K562 (cell line): Measurements from ENCODE around the gene PACRG. TPM values are rescaled to one million over a fixed set of nuclear protein-coding genes. Genes with fewer than 3 reads are reported as not detected.

Experiments
- ATAC-seq: fragments of 200-7000 bp; cut with Tn5 transposase; 3 replicates; pipeline ENCODE4 v1.9.1; 2020; ENCODE audit warnings: moderate library complexity
- BruUV-seq: library from RNA; stranded (reverse); fragments of 400-500 nt; replicated peaks from 2 replicates; lab custom pipeline; 2021; lab: Mats Ljungman, UMichigan
- CTCF ChIA-PET: fragments of 300-600 bp; formaldehyde crosslinking; extraction: SDS; loops from one replicate; lab custom pipeline; 2021; ENCODE audit warnings: low intra/inter-chr PET ratio; lab: Yijun Ruan, JAX
- POLR2A ChIA-PET: fragments of 300-600, 350-650 bp; sonication (Branson Sonifier 250); formaldehyde crosslinking; extraction: SDS; loops from one replicate; lab custom pipeline; 2021; ENCODE audit warnings: antibody characterized with exemption, inconsistent platforms; lab: Yijun Ruan, JAX
- DNase-seq, 4 experiments: peaks; one replicate each; pipeline versions ENCODE4 v3.0.0 to v3.0.0-alpha.2; 2011 to 2018; ENCODE audit warnings: low spot score in 3 of 4, mixed read lengths in 3 of 4; ENCODE audit errors: extremely low read depth in 1 of 4
- FAIRE-seq: peaks from 2 replicates; lab custom pipeline; 2011; peaks lifted over from hg19 to GRCh38; lab: Jason Lieb, UNC
- H2AFZ ChIP-seq: 2 replicates; pipeline ENCODE4 v1.6.0; 2011; ENCODE audit warnings: low read depth, low read length, control low read depth, inconsistent platforms
- H3K27ac ChIP-seq: fragments of 200-600 bp; 3 replicates; pipeline ENCODE4 v1.8.0; 2011; ENCODE audit warnings: low read depth, mild to moderate bottlenecking, control low read depth, inconsistent platforms, low read length, moderate library complexity, mixed read lengths; ENCODE audit errors: extremely low read depth
- H3K27me3 ChIP-seq, 2 experiments: fragments of 300-600 bp in 1 of 2; 2 replicates in 1 of 2; 3 replicates in 1 of 2; pipeline versions ENCODE4 v1.6.0 to v1.8.0; 2011; ENCODE audit warnings: inconsistent platforms in 2 of 2, low read length in 2 of 2, mild to moderate bottlenecking in 1 of 2, mixed read lengths in 1 of 2, moderate library complexity in 1 of 2; ENCODE audit not compliant: control insufficient read depth in 2 of 2, insufficient read depth in 2 of 2
- H3K36me3 ChIP-seq: fragments of 300-600 bp; 3 replicates; pipeline ENCODE4 v1.8.0; 2011; ENCODE audit warnings: mild to moderate bottlenecking, low read length, inconsistent platforms; ENCODE audit not compliant: control insufficient read depth, insufficient read depth
- H3K4me1 ChIP-seq, 2 experiments: fragments of 200-600 bp in 1 of 2; replicated peaks in 1 of 2; 2 replicates in 1 of 2; 3 replicates in 1 of 2; pipeline versions ENCODE4 v1.5.1 to v1.8.0; 2011; ENCODE audit warnings: inconsistent platforms in 2 of 2, low read length in 2 of 2, mild to moderate bottlenecking in 1 of 2, mixed read lengths in 1 of 2, moderate library complexity in 1 of 2; ENCODE audit not compliant: control insufficient read depth in 2 of 2, insufficient read depth in 2 of 2
- H3K4me2 ChIP-seq: 2 replicates; pipeline ENCODE4 v1.6.1; 2011; ENCODE audit warnings: low read length, control low read depth, inconsistent platforms, mixed read lengths; ENCODE audit not compliant: insufficient read depth
- H3K4me3 ChIP-seq: fragments of 200-600 bp; sonication (generic), shearing (Covaris generic); 2 replicates; pipeline ENCODE4 v1.5.1; 2016; ENCODE audit warnings: control low read depth, inconsistent platforms
- H3K79me2 ChIP-seq: fragments of 200-600 bp; 3 replicates; pipeline ENCODE4 v1.8.0; 2011; ENCODE audit warnings: low read length, inconsistent platforms; ENCODE audit not compliant: control insufficient read depth, insufficient read depth
- H3K9ac ChIP-seq, 2 experiments: 2 replicates each; pipeline versions ENCODE4 v1.6.0 to v1.6.1; 2011; ENCODE audit warnings: low read depth in 2 of 2, low read length in 2 of 2, control low read depth in 1 of 2, inconsistent platforms in 1 of 2, mild to moderate bottlenecking in 1 of 2, mixed read lengths in 1 of 2; ENCODE audit not compliant: insufficient read depth in 1 of 2
- H3K9me1 ChIP-seq: one replicate; pipeline ENCODE4 v1.6.0; 2011; ENCODE audit warnings: inconsistent platforms, mild to moderate bottlenecking, low read length, moderate library complexity; ENCODE audit not compliant: control insufficient read depth, insufficient read depth
- H3K9me3 ChIP-seq: replicated peaks from 2 replicates; pipeline ENCODE4 v1.5.1; 2011; ENCODE audit warnings: low read depth, low read length, inconsistent platforms; ENCODE audit not compliant: control insufficient read depth, insufficient read depth
- H4K20me1 ChIP-seq: replicated peaks from 2 replicates; pipeline ENCODE4 v1.6.1; 2011; ENCODE audit warnings: low read length, inconsistent platforms, mixed read lengths; ENCODE audit not compliant: control insufficient read depth, insufficient read depth
- BCL6 ChIP-seq: fragments of 250-450 bp; sonication (Bioruptor Pico); IDR thresholded peaks from 2 replicates; pipeline ENCODE4 v1.4.0; 2020
- CHD4 ChIP-seq: fragments of 200-600 bp; sonication (generic); IDR thresholded peaks from 3 replicates; pipeline ENCODE4 v1.6.1; 2012; ENCODE audit warnings: low read depth, mild to moderate bottlenecking, mixed read lengths, low read length, inconsistent platforms; ENCODE audit not compliant: insufficient read depth, insufficient replicate concordance, poor library complexity, severe bottlenecking
- CTCFL ChIP-seq: IDR thresholded peaks from 2 replicates; pipeline ENCODE4 v1.6.1; 2011; ENCODE audit warnings: borderline replicate concordance, low read depth, mild to moderate bottlenecking, moderate library complexity, low read length; ENCODE audit not compliant: insufficient read depth, poor library complexity, severe bottlenecking
- DDX20 ChIP-seq: fragments of 450-650 bp; IDR thresholded peaks from 2 replicates; pipeline ENCODE4 v1.6.1; 2016; ENCODE audit warnings: missing genetic modification characterization, low read depth, mild to moderate bottlenecking, missing compliant biosample characterization, moderate library complexity
- DPF2 ChIP-seq: fragments of 450-650 bp; IDR thresholded peaks from 2 replicates; pipeline ENCODE4 v1.6.1; 2016
- E2F1 ChIP-seq: sonication (generic); formaldehyde crosslinking; IDR thresholded peaks from 2 replicates; pipeline ENCODE4 v1.8.1; 2023; ENCODE audit warnings: mild to moderate bottlenecking, missing genetic modification reagents, moderate library complexity
- ERF ChIP-seq: fragments of 450-650 bp; formaldehyde crosslinking; IDR thresholded peaks from 2 replicates; pipeline ENCODE4 v1.4.0; 2020; ENCODE audit warnings: mild to moderate bottlenecking, mixed read lengths
- GTF2E2 ChIP-seq: fragments of 200-800 bp; sonication (Bioruptor generic); IDR thresholded peaks from 2 replicates; pipeline ENCODE4 v1.6.1; 2016; ENCODE audit warnings: missing genetic modification characterization, missing compliant biosample characterization
- IRF9 ChIP-seq: fragments of 450-650 bp; IDR thresholded peaks from 2 replicates; pipeline ENCODE4 v1.6.1; 2016; ENCODE audit warnings: missing biosample characterization, missing genetic modification characterization
- JUNB ChIP-seq: fragments of 450-650 bp; formaldehyde crosslinking; conservative IDR thresholded peaks from 2 replicates; pipeline ENCODE4 v1.4.0; 2020; ENCODE audit warnings: mild to moderate bottlenecking
- KLF1 ChIP-seq: fragments of 450-650 bp; IDR thresholded peaks from 2 replicates; pipeline ENCODE4 v1.6.1; 2016; ENCODE audit warnings: missing genetic modification characterization, missing compliant biosample characterization
- MEIS2 ChIP-seq: fragments of 450-650 bp; IDR thresholded peaks from 2 replicates; pipeline ENCODE4 v1.6.1; 2014; ENCODE audit warnings: mild to moderate bottlenecking; ENCODE audit not compliant: partially characterized antibody
- RBM14 ChIP-seq: fragments of 200-400 bp; formaldehyde crosslinking; IDR thresholded peaks from 2 replicates; pipeline ENCODE4 v1.6.1; 2018; ENCODE audit warnings: low read depth, mild to moderate bottlenecking, low read length, moderate library complexity, borderline replicate concordance; ENCODE audit not compliant: insufficient read depth
- ZBTB34 ChIP-seq: fragments of 250-450 bp; sonication (Bioruptor Pico); IDR thresholded peaks from 2 replicates; pipeline ENCODE4 v1.8.0; 2021; ENCODE audit warnings: mild to moderate bottlenecking, moderate library complexity
- WGBS: fragments of 100-300 bp; shearing (Covaris generic); methylation state at CpG from one replicate; pipeline ENCODE4 v1.1.6; 2016; ENCODE audit warnings: low coverage, mixed read lengths; ENCODE audit not compliant: insufficient coverage; ENCODE audit errors: missing lambda C conversion rate; 5-methylcytosine and 5-hydroxymethylcytosine counted together
- in situ Hi-C: fragments of 300-500 bp; cut with MboI; formaldehyde crosslinking; loops from 4 replicates; pipeline ENCODE4 v1.15.0; 2018; ENCODE audit warnings: inconsistent platforms, mixed read lengths
- intact Hi-C: fragments of 100-400 bp; cut with micrococcal nuclease; formaldehyde crosslinking; loops from 2 replicates; pipeline ENCODE4 v1.14.2; 2022
- polyA plus RNA-seq, 8 experiments: library from polyadenylated mRNA; depleted of rRNA in 4 of 8; stranded (reverse) in 5 of 8; unstranded in 3 of 8; fragments of >200 nt; fragmentation: Nextera tagmentation in 2 of 8; fragmentation: Illumina TruSeq in 1 of 8; extraction: Ambion mirVana in 2 of 8; extraction: Trizol in 1 of 8; gene quantifications; 2 replicates each; pipeline versions ENCODE4 v1.2.1 to v1.2.3, GENCODE V29; 2011 to 2014; ENCODE audit warnings: inconsistent platforms in 1 of 8, missing spikeins in 1 of 8
- total RNA-seq, 7 experiments: library from RNA; depleted of rRNA in 6 of 7; stranded (reverse); fragments of >200 nt in 6 of 7; fragmentation: Illumina TruSeq in 2 of 7; extraction: Trizol in 2 of 7; gene quantifications; 2 replicates each; pipeline versions ENCODE4 v1.2.1 to v1.2.3, GENCODE V29; 2011 to 2021; ENCODE audit warnings: low replicate concordance in 1 of 7

The PACRG gene
- total and polyA plus RNA-seq, 9 of the 15 experiments (the other 6 are each of a cell fraction or from before 2014, with no cell fraction given), result 0.04 TPM; not detected in 8

- Histone ChIP-seq H2AFZ (no peak overlapping the region), H3K9me3 (no peaks in the 10 kb centered on the region), H3K9ac (no peak overlapping the region), H3K4me2 (no peak overlapping the region), H3K4me1 (0 out of 5 replicates have a peak, but pooled peaks cover 0 to 4% of the 10 kb centered on the region in 2 experiments), H4K20me1 (no peaks in the 10 kb centered on the region), H3K4me3 (no peak overlapping the region), H3K27ac (no peak overlapping the region), H3K27me3 (peaks cover 11 to 32% of the 10 kb centered on the region in 2 experiments), H3K36me3 (no peaks in the 10 kb centered on the region), H3K79me2 (no peaks in the 10 kb centered on the region), H3K9me1 (no peaks in the 10 kb centered on the region)
- intact Hi-C loops (no loop called here), in situ Hi-C loops (no loop called here)
- ChIA-PET POLR2A (no interaction called here), CTCF (no interaction called here)
- no peak for FAIRE-seq
- WGBS, result 1% methylated on average over 4 of the region's 4 CpGs
- DNase-seq, result no peak
- no TSS peak for BruUV-seq
- TF ChIP-seq MEIS2 (no peak), GTF2E2 (no peak), ZBTB34 (CRISPR knock-in tag) (no peak), E2F1 (no peak), BCL6 (no peak), DPF2 (no peak), CTCFL (no peak), CHD4 (no peak), DDX20 (tag) (no peak), IRF9 (no peak), ERF (no peak), RBM14 (no peak), JUNB (CRISPR knock-in tag) (no peak), KLF1 (tag) (no peak)
- ATAC-seq, result no peak
These were observed 522.3 kb downstream of the PACRG start for GRCh38 chr6:163250116-163250515.
